Measurements from ENCODE around the gene EGFR. TPM values are rescaled to one million over a fixed set of nuclear protein-coding genes. Genes with fewer than 3 reads are reported as not detected.
"Not testable (repeated sequence)": the region's sequence is repeated elsewhere in the genome, so short reads cannot be mapped to it uniquely, and the experiment has no call there.

The EGFR gene
- total and polyA plus RNA-seq, 2 donors (not counting 1 experiment from before 2014, with no cell fraction given) = 55.3 to 62.8 TPM

- peaks cover 19% of the 10 kb centered on the region for H3K4me1 ChIP-seq (ENCODE audit: control insufficient read depth, extremely low read depth, insufficient read depth, low read length)
- peaks cover 5% of the 10 kb centered on the region for H3K36me3 ChIP-seq (ENCODE audit: control insufficient read depth, insufficient read depth, low read length)
- no peak for DNase-seq (ENCODE audit: low read depth in 2 of 2)
- no peak overlapping the region for H3K4me2 ChIP-seq (ENCODE audit: extremely low read depth, insufficient read depth, low read length)
- no peak overlapping the region for H3K27ac ChIP-seq (ENCODE audit: insufficient read depth, low read length)
- H3K9me3 ChIP-seq (ENCODE audit: control insufficient read depth, insufficient read depth, low read depth, low read length) = no peaks in the 10 kb centered on the region
- H3K79me2 ChIP-seq (ENCODE audit: control insufficient read depth, insufficient read depth, low read length) = peaks cover 95% of the 10 kb centered on the region
- no peaks in the 10 kb centered on the region for H3K27me3 ChIP-seq (ENCODE audit: control insufficient read depth, insufficient read depth, low read length)
- no peak overlapping the region for H3K9ac ChIP-seq (ENCODE audit: insufficient read depth, low read length)
- TF ChIP-seq CTCF (conservative IDR thresholded peaks at IDR 0.05 in 1 of 2, IDR thresholded peaks at IDR 0.05 in 1 of 2; ENCODE audit: low read depth in 1 of 2, low read length in 2 of 2) (no peak), EZH2 (IDR thresholded peaks at IDR 0.05; ENCODE audit: low read length, missing control alignments) (no peak)
- H4K20me1 ChIP-seq (ENCODE audit: control insufficient read depth, extremely low read depth, insufficient read depth, low read length) = peaks cover 2% of the 10 kb centered on the region
- H3K4me3 ChIP-seq (replicated peaks in 1 of 4; ENCODE audit: control extremely low read depth in 1 of 4, insufficient read depth in 1 of 4, low read depth in 3 of 4, low read length in 4 of 4) = no peak overlapping the region
- H2AFZ ChIP-seq (ENCODE audit: low read length) = no peak overlapping the region
Observed at GRCh38 chr7:55032069-55032699, 13.4 kb downstream of the EGFR start.

GRCh38 chr7:55033236-55033846 lies 14.5 kb downstream of the EGFR start:
- DNase-seq (ENCODE audit: low read depth in 2 of 2) = no peak
- Histone ChIP-seq H3K27ac (ENCODE audit: insufficient read depth, low read length) (no peak overlapping the region), H3K79me2 (ENCODE audit: control insufficient read depth, insufficient read depth, low read length) (peaks cover 96% of the 10 kb centered on the region), H3K4me2 (ENCODE audit: extremely low read depth, insufficient read depth, low read length) (no peak overlapping the region), H3K4me1 (ENCODE audit: control insufficient read depth, extremely low read depth, insufficient read depth, low read length) (peaks cover 15% of the 10 kb centered on the region), H3K4me3 (replicated peaks in 1 of 4; ENCODE audit: control extremely low read depth in 1 of 4, insufficient read depth in 1 of 4, low read depth in 3 of 4, low read length in 4 of 4) (no peak overlapping the region), H3K27me3 (ENCODE audit: control insufficient read depth, insufficient read depth, low read length) (no peaks in the 10 kb centered on the region), H4K20me1 (ENCODE audit: control insufficient read depth, extremely low read depth, insufficient read depth, low read length) (peaks cover 2% of the 10 kb centered on the region), H3K9ac (ENCODE audit: insufficient read depth, low read length) (no peak overlapping the region), H3K36me3 (ENCODE audit: control insufficient read depth, insufficient read depth, low read length) (peaks cover 5% of the 10 kb centered on the region), H2AFZ (ENCODE audit: low read length) (no peak overlapping the region), H3K9me3 (ENCODE audit: control insufficient read depth, insufficient read depth, low read depth, low read length) (no peaks in the 10 kb centered on the region)
- TF ChIP-seq EZH2 (IDR thresholded peaks at IDR 0.05; ENCODE audit: low read length, missing control alignments) = no peak
- TF ChIP-seq CTCF (conservative IDR thresholded peaks at IDR 0.05 in 1 of 2, IDR thresholded peaks at IDR 0.05 in 1 of 2; ENCODE audit: low read depth in 1 of 2, low read length in 2 of 2) = no peak

- no peaks in the 10 kb centered on the region for H3K9me3 ChIP-seq (ENCODE audit: control insufficient read depth, insufficient read depth, low read depth, low read length)
- H3K27me3 ChIP-seq (ENCODE audit: control insufficient read depth, insufficient read depth, low read length) = no peaks in the 10 kb centered on the region
- H3K4me3 ChIP-seq (replicated peaks in 1 of 4; ENCODE audit: control extremely low read depth in 1 of 4, insufficient read depth in 1 of 4, low read depth in 3 of 4, low read length in 4 of 4) = no peak overlapping the region
- no peak for DNase-seq (ENCODE audit: low read depth in 2 of 2)
- H3K27ac ChIP-seq (ENCODE audit: insufficient read depth, low read length) = no peak overlapping the region
- H3K4me1 ChIP-seq (ENCODE audit: control insufficient read depth, extremely low read depth, insufficient read depth, low read length) = peaks cover 10% of the 10 kb centered on the region
- peaks cover under 1% of the 10 kb centered on the region for H4K20me1 ChIP-seq (ENCODE audit: control insufficient read depth, extremely low read depth, insufficient read depth, low read length)
- H3K79me2 ChIP-seq (ENCODE audit: control insufficient read depth, insufficient read depth, low read length) = peaks cover 92% of the 10 kb centered on the region
- peaks cover 5% of the 10 kb centered on the region for H3K36me3 ChIP-seq (ENCODE audit: control insufficient read depth, insufficient read depth, low read length)
- H3K4me2 ChIP-seq (ENCODE audit: extremely low read depth, insufficient read depth, low read length) = no peak overlapping the region
- no peak overlapping the region for H3K9ac ChIP-seq (ENCODE audit: insufficient read depth, low read length)
- H2AFZ ChIP-seq (ENCODE audit: low read length) = no peak overlapping the region
- TF ChIP-seq EZH2 (IDR thresholded peaks at IDR 0.05; ENCODE audit: low read length, missing control alignments) (no peak), CTCF (conservative IDR thresholded peaks at IDR 0.05 in 1 of 2, IDR thresholded peaks at IDR 0.05 in 1 of 2; ENCODE audit: low read depth in 1 of 2, low read length in 2 of 2) (no peak)
Observed at GRCh38 chr7:55034776-55035175, 16.0 kb downstream of the EGFR start.

GRCh38 chr7:55035410-55035809 lies 16.6 kb downstream of the EGFR start:
- H3K27ac ChIP-seq (ENCODE audit: insufficient read depth, low read length); H3K36me3 ChIP-seq (ENCODE audit: control insufficient read depth, insufficient read depth, low read length); H4K20me1 ChIP-seq (ENCODE audit: control insufficient read depth, extremely low read depth, insufficient read depth, low read length); H3K4me3 ChIP-seq (replicated peaks in 1 of 4; ENCODE audit: control extremely low read depth in 1 of 4, insufficient read depth in 1 of 4, low read depth in 3 of 4, low read length in 4 of 4); H3K9ac ChIP-seq (ENCODE audit: insufficient read depth, low read length); DNase-seq (ENCODE audit: low read depth in 2 of 2); H3K4me2 ChIP-seq (ENCODE audit: extremely low read depth, insufficient read depth, low read length); H3K9me3 ChIP-seq (ENCODE audit: control insufficient read depth, insufficient read depth, low read depth, low read length); H3K4me1 ChIP-seq (ENCODE audit: control insufficient read depth, extremely low read depth, insufficient read depth, low read length); H2AFZ ChIP-seq (ENCODE audit: low read length); H3K27me3 ChIP-seq (ENCODE audit: control insufficient read depth, insufficient read depth, low read length): not testable (repeated sequence)
- H3K79me2 ChIP-seq (ENCODE audit: control insufficient read depth, insufficient read depth, low read length) = peaks cover 93% of the 10 kb centered on the region

Data from fibroblast of lung (primary cell).